A549 (cell line): ENCODE data around the gene ITM2B.

Source experiments
- CHD2 ChIP-seq: fragments of 150-350 bp; IDR thresholded peaks from 2 replicates; pipeline ENCODE4 v1.6.1; 2014; ENCODE audit warnings: low read length; ENCODE audit not compliant: partially characterized antibody
- CTCF ChIP-seq: fragments of >200 bp; sonication (Bioruptor Twin); formaldehyde crosslinking; IDR thresholded peaks from 3 replicates; pipeline ENCODE4 v1.5.1; 2016
- EP300 ChIP-seq, 2 experiments: fragments of >200 bp; sonication (Bioruptor Twin); formaldehyde crosslinking; IDR thresholded peaks; 2 replicates in 1 of 2; 3 replicates in 1 of 2; pipeline ENCODE4 v1.6.1; 2016 to 2017
- JUNB ChIP-seq: fragments of >200 bp; sonication (Bioruptor Twin); formaldehyde crosslinking; IDR thresholded peaks from 2 replicates; pipeline ENCODE4 v1.6.1; 2016
- NR3C1 ChIP-seq: fragments of >200 bp; sonication (Bioruptor Twin); formaldehyde crosslinking; IDR thresholded peaks from 3 replicates; pipeline ENCODE4 v1.6.1; 2017
- PHF8 ChIP-seq: fragments of 200-600 bp; sonication (generic); IDR thresholded peaks from 2 replicates; pipeline ENCODE4 v1.6.1; 2016; ENCODE audit warnings: low read depth, mild to moderate bottlenecking, antibody characterized with exemption, moderate library complexity, borderline replicate concordance
- POLR2A ChIP-seq: IDR thresholded peaks from 2 replicates; pipeline ENCODE4 v1.6.1; 2012; ENCODE audit warnings: mild to moderate bottlenecking, low read length
- RAD21 ChIP-seq, 2 experiments: fragments of >200 bp in 1 of 2; sonication (Bioruptor Twin) in 1 of 2; formaldehyde crosslinking in 1 of 2; IDR thresholded peaks in 1 of 2; conservative IDR thresholded peaks in 1 of 2; 2 replicates in 1 of 2; 3 replicates in 1 of 2; pipeline ENCODE4 v1.6.1; 2012 to 2018; ENCODE audit warnings: inconsistent platforms in 1 of 2
- RARB ChIP-seq: fragments of 250-450 bp; sonication (Bioruptor Pico); IDR thresholded peaks from 2 replicates; pipeline ENCODE4 v1.8.0; 2021; ENCODE audit warnings: mild to moderate bottlenecking, moderate library complexity
- ZFP36 ChIP-seq: fragments of 450-650 bp; IDR thresholded peaks from 2 replicates; pipeline ENCODE4 v1.6.1; 2014; ENCODE audit warnings: borderline replicate concordance; ENCODE audit not compliant: partially characterized antibody
- TF ChIP-seq, protein P1 (sequence below): fragments of 200-600 bp; sonication (generic); IDR thresholded peaks from 2 replicates; pipeline ENCODE4 v1.6.1; 2016; ENCODE audit warnings: antibody characterized with exemption, mild to moderate bottlenecking, moderate library complexity
- TF ChIP-seq, protein P2 (sequence below): IDR thresholded peaks from 2 replicates; pipeline ENCODE4 v1.6.1; 2012

DNA sequence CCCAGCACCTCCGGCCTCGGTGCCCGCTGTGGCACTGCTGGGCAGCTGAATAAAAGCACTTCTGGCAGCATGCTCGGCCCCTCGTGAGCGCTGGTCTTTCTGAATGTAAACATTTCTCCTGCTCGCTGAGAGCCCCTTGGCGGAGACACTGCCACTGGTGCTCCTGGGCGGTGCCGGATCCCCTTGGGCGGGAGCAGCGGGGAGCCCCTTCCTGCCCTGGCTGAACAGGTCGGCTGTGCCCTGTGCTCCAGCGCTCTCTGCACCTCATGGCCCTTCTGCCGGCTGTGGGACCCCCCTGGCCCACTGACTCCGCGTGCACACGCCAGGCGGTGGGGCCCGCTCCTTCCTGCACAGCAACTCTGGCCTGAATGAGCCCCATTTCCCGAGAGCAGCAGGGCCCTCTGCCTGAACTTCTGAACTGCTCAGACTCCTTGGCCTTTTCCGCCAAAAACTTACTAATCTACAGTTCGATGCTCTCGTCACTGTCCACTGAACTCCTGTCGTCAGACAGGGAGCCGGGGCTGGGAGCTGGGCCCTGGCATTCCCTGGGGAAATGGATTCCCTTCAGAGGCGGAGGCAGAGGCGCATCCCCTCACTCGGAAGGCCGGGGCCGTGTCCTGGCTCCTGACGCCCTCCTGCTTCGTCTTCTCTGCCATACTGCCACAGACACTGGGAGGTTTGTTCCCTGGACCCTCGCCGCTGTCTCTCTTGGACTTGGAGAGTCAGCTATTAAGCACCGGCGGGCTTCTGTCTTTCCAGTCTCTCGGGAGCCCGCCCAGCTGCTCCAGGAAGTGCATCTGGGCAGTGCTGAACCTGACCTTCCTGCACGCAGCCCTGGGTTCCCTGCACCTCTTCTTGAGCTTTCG, 84.7 kb downstream of the ITM2B start:
- TF ChIP-seq POLR2A (no peak), JUNB (no peak), CTCF (no peak), RARB (no peak), EP300 (IDR thresholded peaks at IDR 0.05) (no peak), RAD21 (conservative IDR thresholded peaks at IDR 0.05 in 1 of 2, IDR thresholded peaks at IDR 0.05 in 1 of 2) (no peak), NR3C1 (no peak), CHD2 (no peak), ZFP36 (no peak), PHF8 (no peak)
- TF ChIP-seq, protein P1, sequence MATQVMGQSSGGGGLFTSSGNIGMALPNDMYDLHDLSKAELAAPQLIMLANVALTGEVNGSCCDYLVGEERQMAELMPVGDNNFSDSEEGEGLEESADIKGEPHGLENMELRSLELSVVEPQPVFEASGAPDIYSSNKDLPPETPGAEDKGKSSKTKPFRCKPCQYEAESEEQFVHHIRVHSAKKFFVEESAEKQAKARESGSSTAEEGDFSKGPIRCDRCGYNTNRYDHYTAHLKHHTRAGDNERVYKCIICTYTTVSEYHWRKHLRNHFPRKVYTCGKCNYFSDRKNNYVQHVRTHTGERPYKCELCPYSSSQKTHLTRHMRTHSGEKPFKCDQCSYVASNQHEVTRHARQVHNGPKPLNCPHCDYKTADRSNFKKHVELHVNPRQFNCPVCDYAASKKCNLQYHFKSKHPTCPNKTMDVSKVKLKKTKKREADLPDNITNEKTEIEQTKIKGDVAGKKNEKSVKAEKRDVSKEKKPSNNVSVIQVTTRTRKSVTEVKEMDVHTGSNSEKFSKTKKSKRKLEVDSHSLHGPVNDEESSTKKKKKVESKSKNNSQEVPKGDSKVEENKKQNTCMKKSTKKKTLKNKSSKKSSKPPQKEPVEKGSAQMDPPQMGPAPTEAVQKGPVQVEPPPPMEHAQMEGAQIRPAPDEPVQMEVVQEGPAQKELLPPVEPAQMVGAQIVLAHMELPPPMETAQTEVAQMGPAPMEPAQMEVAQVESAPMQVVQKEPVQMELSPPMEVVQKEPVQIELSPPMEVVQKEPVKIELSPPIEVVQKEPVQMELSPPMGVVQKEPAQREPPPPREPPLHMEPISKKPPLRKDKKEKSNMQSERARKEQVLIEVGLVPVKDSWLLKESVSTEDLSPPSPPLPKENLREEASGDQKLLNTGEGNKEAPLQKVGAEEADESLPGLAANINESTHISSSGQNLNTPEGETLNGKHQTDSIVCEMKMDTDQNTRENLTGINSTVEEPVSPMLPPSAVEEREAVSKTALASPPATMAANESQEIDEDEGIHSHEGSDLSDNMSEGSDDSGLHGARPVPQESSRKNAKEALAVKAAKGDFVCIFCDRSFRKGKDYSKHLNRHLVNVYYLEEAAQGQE: no peak
- TF ChIP-seq, protein P2, sequence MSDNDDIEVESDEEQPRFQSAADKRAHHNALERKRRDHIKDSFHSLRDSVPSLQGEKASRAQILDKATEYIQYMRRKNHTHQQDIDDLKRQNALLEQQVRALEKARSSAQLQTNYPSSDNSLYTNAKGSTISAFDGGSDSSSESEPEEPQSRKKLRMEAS: no peak
